Activated naive CD4-positive, alpha-beta T cell treated with Interleukin-2 at 50 U/mL for 16 hours (primary cell): ENCODE measurements around the gene SLX1A.
"Not testable (repeated sequence)": the region's sequence is repeated elsewhere in the genome, so short reads cannot be mapped to it uniquely, and the experiment has no call there.

Source experiments
- DNase-seq: peaks from one replicate; pipeline ENCODE4 v3.0.0-alpha.2; 2020

SLX1A gene

GRCh38 chr16:30184891-30185682 lies 8.6 kb upstream of the SLX1A start:
- DNase-seq = no peak

GRCh38 chr16:30185683-30186421 lies 7.8 kb upstream of the SLX1A start:
- DNase-seq = peak; percentile 79

GRCh38 chr16:30186444-30186781 lies 7.3 kb upstream of the SLX1A start:
- no peak for DNase-seq

GRCh38 chr16:30186782-30187555 lies 6.7 kb upstream of the SLX1A start:
- peak; percentile 90 for DNase-seq

GRCh38 chr16:30187556-30187865 lies 6.2 kb upstream of the SLX1A start:
- no peak for DNase-seq

GRCh38 chr16:30187971-30188561 lies 5.6 kb upstream of the SLX1A start:
- no peak for DNase-seq

- DNase-seq = not testable (repeated sequence)
Observed at GRCh38 chr16:30191158-30191557, 2.5 kb upstream of the SLX1A start.

- not testable (repeated sequence) for DNase-seq
Observed at GRCh38 chr16:30193098-30193497, 577 bp upstream of the SLX1A start.

GRCh38 chr16:30194172-30194925 lies 674 bp downstream of the SLX1A start:
- DNase-seq = not testable (repeated sequence)

- not testable (repeated sequence) for DNase-seq
Observed at GRCh38 chr16:30197001-30197400, 3.3 kb downstream of the SLX1A start.

- DNase-seq = not testable (repeated sequence)
Observed at GRCh38 chr16:30199049-30199448, 5.4 kb downstream of the SLX1A start, which contains the start of gene SULT1A3. Gene SULT1A3 (plus strand): TSS chr16:30199255. CDS start chr16:30200729, 1,474 bp downstream.

GRCh38 chr16:30199608-30200343 lies 6.1 kb downstream of the SLX1A start:
- not testable (repeated sequence) for DNase-seq

- DNase-seq = peak; percentile 2
Observed at GRCh38 chr16:30205541-30206236, 12.0 kb downstream of the SLX1A start.

- DNase-seq = not testable (repeated sequence)
Observed at GRCh38 chr16:30206252-30206651, 12.6 kb downstream of the SLX1A start.

- not testable (repeated sequence) for DNase-seq
Observed at GRCh38 chr16:30207063-30207704, 13.5 kb downstream of the SLX1A start.

GRCh38 chr16:30209032-30209431 lies 15.4 kb downstream of the SLX1A start:
- peak; percentile 47 for DNase-seq

GRCh38 chr16:30211414-30211813 lies 17.7 kb downstream of the SLX1A start:
- not testable (repeated sequence) for DNase-seq

GRCh38 chr16:30217082-30217481 lies 23.4 kb downstream of the SLX1A start:
- DNase-seq = not testable (repeated sequence)
